B cell (primary cell): ENCODE results near the gene TMC1. TPM values are rescaled to one million over a fixed set of nuclear protein-coding genes. Genes with fewer than 3 reads are reported as not detected.

Experiments used
- ATAC-seq: fragments of 200-7000 bp; cut with Tn5 transposase; one replicate; pipeline ENCODE4 v1.10.0; 2021; ENCODE audit warnings: low read depth, mild to moderate bottlenecking, moderate number of reproducible peaks, moderate library complexity
- CTCF ChIA-PET: fragments of 350-600 bp; sonication (Branson Sonifier 250); formaldehyde crosslinking; loops from one replicate; lab custom pipeline; 2021; ENCODE audit warnings: antibody characterized with exemption, inconsistent platforms; lab: Charles Lee
- POLR2A ChIA-PET: fragments of 350-600 bp; sonication (Branson Sonifier 250); formaldehyde crosslinking; loops from one replicate; lab custom pipeline; 2021; ENCODE audit warnings: antibody characterized with exemption; lab: Charles Lee
- DNase-seq: peaks from one replicate; pipeline ENCODE4 v3.0.0; 2013
- H2AFZ ChIP-seq: 2 replicates; pipeline ENCODE4 v1.6.1; 2012; ENCODE audit warnings: mild to moderate bottlenecking, low read depth, low read length; ENCODE audit not compliant: insufficient read depth, poor library complexity, severe bottlenecking
- H3K27ac ChIP-seq, 2 donors: 1 replicate in 1 of 2; 2 replicates in 1 of 2; pipeline ENCODE4 v1.5.1; 2012 to 2013; ENCODE audit warnings: low read length in 2 of 2, mild to moderate bottlenecking in 2 of 2, moderate library complexity in 1 of 2
- H3K27me3 ChIP-seq, 4 experiments: fragments of 200-600 bp in 1 of 4; sonication (generic) in 1 of 4; replicated peaks in 1 of 4; 1 replicate in 2 of 4; 2 replicates in 2 of 4; pipeline versions ENCODE4 v1.6.1 to v1.7.0; 2013 to 2016; ENCODE audit warnings: low read length in 3 of 4, mild to moderate bottlenecking in 2 of 4, mixed read lengths in 1 of 4, moderate library complexity in 1 of 4; ENCODE audit not compliant: insufficient read depth in 4 of 4, control insufficient read depth in 3 of 4; ENCODE audit errors: control extremely low read depth in 1 of 4
- H3K36me3 ChIP-seq, 2 experiments: replicated peaks in 1 of 2; 1 replicate in 1 of 2; 2 replicates in 1 of 2; pipeline versions ENCODE4 v1.6.1 to v1.7.1; 2013; ENCODE audit warnings: low read length in 1 of 2; ENCODE audit not compliant: insufficient read depth in 2 of 2, control insufficient read depth in 1 of 2; ENCODE audit errors: control extremely low read depth in 1 of 2, extremely low read depth in 1 of 2
- H3K4me1 ChIP-seq, 2 donors: fragments of 200-600 bp in 1 of 2; sonication (generic) in 1 of 2; 1 replicate in 1 of 2; 2 replicates in 1 of 2; pipeline versions ENCODE4 v1.5.1 to v1.6.1; 2013 to 2017; ENCODE audit warnings: low read length in 2 of 2; ENCODE audit not compliant: control insufficient read depth in 2 of 2, insufficient read depth in 2 of 2
- H3K4me2 ChIP-seq: replicated peaks from 2 replicates; pipeline ENCODE3; 2012; ENCODE audit warnings: mild to moderate bottlenecking, low read depth, low read length; ENCODE audit not compliant: poor library complexity, severe bottlenecking
- H3K4me3 ChIP-seq, 5 experiments: fragments of 200-600 bp in 1 of 5; sonication (generic) in 1 of 5; 1 replicate in 3 of 5; 2 replicates in 2 of 5; pipeline versions ENCODE4 v1.5.1 to v1.7.0; 2011 to 2016; ENCODE audit warnings: low read length in 4 of 5, mild to moderate bottlenecking in 4 of 5, low read depth in 2 of 5, control low read depth in 1 of 5, moderate library complexity in 1 of 5; ENCODE audit not compliant: insufficient read depth in 1 of 5; ENCODE audit errors: control extremely low read depth in 1 of 5, extremely low read depth in 1 of 5
- H3K79me2 ChIP-seq: fragments of 200-600 bp; sonication (generic); one replicate; pipeline ENCODE4 v1.6.0; 2016; ENCODE audit warnings: low read length; ENCODE audit not compliant: control insufficient read depth, insufficient read depth
- H3K9ac ChIP-seq: fragments of 200-600 bp; sonication (generic); 2 replicates; pipeline ENCODE4 v1.6.1; 2017; ENCODE audit warnings: mild to moderate bottlenecking, low read length, moderate library complexity
- H3K9me3 ChIP-seq, 3 donors: one replicate each; pipeline versions ENCODE4 v1.6.1 to v1.7.1; 2013; ENCODE audit warnings: low read length in 2 of 3; ENCODE audit not compliant: control insufficient read depth in 2 of 3, insufficient read depth in 1 of 3; ENCODE audit errors: control extremely low read depth in 1 of 3
- H4K20me1 ChIP-seq: 2 replicates; pipeline ENCODE4 v1.6.0; 2012; ENCODE audit warnings: mild to moderate bottlenecking, low read length; ENCODE audit not compliant: insufficient read depth, control insufficient read depth, poor library complexity, severe bottlenecking
- H3K27ac Mint-ChIP-seq: one replicate; pipeline ENCODE4 v1.8.0; 2021; ENCODE audit warnings: mixed read lengths
- H3K27me3 Mint-ChIP-seq: one replicate; pipeline ENCODE4 v1.8.0; 2021; ENCODE audit warnings: mixed read lengths
- H3K4me1 Mint-ChIP-seq: one replicate; pipeline ENCODE4 v1.8.0; 2021; ENCODE audit warnings: mixed read lengths
- H3K4me3 Mint-ChIP-seq: one replicate; pipeline ENCODE4 v1.8.0; 2021; ENCODE audit warnings: mixed read lengths
- H3K9me3 Mint-ChIP-seq: one replicate; pipeline ENCODE4 v1.8.0; 2022; ENCODE audit warnings: mixed read lengths; ENCODE audit not compliant: insufficient read depth
- EZH2 ChIP-seq: IDR thresholded peaks from 2 replicates; pipeline ENCODE4 v1.6.1; 2012; ENCODE audit warnings: borderline replicate concordance, low read depth, mild to moderate bottlenecking, moderate library complexity, low read length; ENCODE audit not compliant: insufficient read depth, poor library complexity, severe bottlenecking
- WGBS: methylation state at CpG from one replicate; pipeline ENCODE4 v1.1.5; 2013; ENCODE audit warnings: missing lambda C conversion rate; ENCODE audit not compliant: insufficient coverage; 5-methylcytosine and 5-hydroxymethylcytosine counted together
- intact Hi-C: fragments of 100-400 bp; cut with micrococcal nuclease; formaldehyde crosslinking; loops from one replicate; pipeline ENCODE4 v1.10.0; 2022
- polyA plus RNA-seq: library from polyadenylated mRNA; depleted of rRNA; stranded (reverse); fragments of >200 nt; gene quantifications from 2 replicates; pipeline ENCODE4 v1.2.3, GENCODE V29; 2012
- total RNA-seq, 2 donors: library from RNA; stranded (reverse); fragments of 120-200 nt in 1 of 2; gene quantifications; 1 replicate in 1 of 2; 2 replicates in 1 of 2; pipeline versions ENCODE4 v1.2.3 to v1.2.4, GENCODE V29; 2013 to 2022
- TF ChIP-seq, protein P1 (sequence below): fragments of 200-600 bp; IDR thresholded peaks from one replicate; pipeline ENCODE4 v1.8.0; 2022; ENCODE audit warnings: antibody characterized with exemption, mild to moderate bottlenecking

TMC1 gene
- total and polyA plus RNA-seq, 2 donors (not counting 1 experiment from before 2014, with no cell fraction given): not detected

DNA sequence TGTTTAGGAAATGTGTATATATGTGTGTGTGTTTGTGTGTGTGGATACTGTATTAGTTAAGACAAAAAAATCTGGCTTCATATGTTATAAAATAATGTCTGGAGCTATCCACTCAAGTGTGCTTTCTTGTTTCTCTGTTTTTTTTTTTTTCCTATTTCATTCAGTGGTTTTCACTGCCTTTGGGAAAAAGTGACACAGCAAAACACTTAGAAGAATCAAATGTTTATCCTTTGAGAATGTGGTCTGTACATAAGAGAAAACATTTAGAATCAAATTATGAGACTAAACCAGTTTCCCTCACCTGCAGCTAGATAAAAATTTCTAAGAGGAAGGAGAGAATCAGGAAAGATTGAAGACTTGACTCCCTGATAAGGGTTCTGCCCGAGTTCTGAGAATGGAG lies 8.1 kb downstream of the TMC1 start:
- no peak overlapping the region for H3K4me2 ChIP-seq

DNA sequence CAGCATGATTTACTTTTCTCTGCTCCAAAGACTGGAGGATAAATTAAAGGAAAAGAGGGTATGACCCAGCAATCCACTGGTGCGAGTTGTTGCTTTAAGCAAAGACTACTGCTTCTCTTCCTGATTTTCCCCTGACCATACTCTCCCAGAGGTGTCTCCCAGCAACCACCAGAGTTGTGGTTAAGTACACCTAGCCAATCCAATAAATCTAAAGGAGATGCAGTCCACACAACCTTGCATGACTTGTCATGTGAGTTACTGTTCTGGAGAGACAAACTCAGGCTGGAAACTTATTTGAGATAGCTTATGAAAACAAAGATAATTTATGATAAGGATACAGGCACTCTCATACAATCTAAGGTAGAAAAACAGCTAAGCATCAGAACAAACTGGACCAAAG lies 11.9 kb downstream of the TMC1 start:
- Histone ChIP-seq H3K36me3 (no peaks in the 10 kb centered on the region), H3K27me3 (no peaks in the 10 kb centered on the region), H3K79me2 (no peaks in the 10 kb centered on the region), H3K9ac (no peak overlapping the region), H3K27ac (no peak overlapping the region), H3K4me2 (no peak overlapping the region), H3K9me3 (peaks cover 0 to 8% (median 4%) of the 10 kb centered on the region in 3 donors), H3K4me1 (no peaks in the 10 kb centered on the region), H3K4me3 (no peak overlapping the region), H4K20me1 (no peaks in the 10 kb centered on the region), H2AFZ (no peak overlapping the region)
- no peaks in the 10 kb centered on the region for H3K9me3 Mint-ChIP-seq
- H3K4me3 Mint-ChIP-seq: no peak overlapping the region
- no peak for TF ChIP-seq EZH2
- TF ChIP-seq, protein P1, sequence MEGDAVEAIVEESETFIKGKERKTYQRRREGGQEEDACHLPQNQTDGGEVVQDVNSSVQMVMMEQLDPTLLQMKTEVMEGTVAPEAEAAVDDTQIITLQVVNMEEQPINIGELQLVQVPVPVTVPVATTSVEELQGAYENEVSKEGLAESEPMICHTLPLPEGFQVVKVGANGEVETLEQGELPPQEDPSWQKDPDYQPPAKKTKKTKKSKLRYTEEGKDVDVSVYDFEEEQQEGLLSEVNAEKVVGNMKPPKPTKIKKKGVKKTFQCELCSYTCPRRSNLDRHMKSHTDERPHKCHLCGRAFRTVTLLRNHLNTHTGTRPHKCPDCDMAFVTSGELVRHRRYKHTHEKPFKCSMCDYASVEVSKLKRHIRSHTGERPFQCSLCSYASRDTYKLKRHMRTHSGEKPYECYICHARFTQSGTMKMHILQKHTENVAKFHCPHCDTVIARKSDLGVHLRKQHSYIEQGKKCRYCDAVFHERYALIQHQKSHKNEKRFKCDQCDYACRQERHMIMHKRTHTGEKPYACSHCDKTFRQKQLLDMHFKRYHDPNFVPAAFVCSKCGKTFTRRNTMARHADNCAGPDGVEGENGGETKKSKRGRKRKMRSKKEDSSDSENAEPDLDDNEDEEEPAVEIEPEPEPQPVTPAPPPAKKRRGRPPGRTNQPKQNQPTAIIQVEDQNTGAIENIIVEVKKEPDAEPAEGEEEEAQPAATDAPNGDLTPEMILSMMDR: no peak
- WGBS: no CpG with 5 or more reads among the region's 1 CpG
- no peak for ATAC-seq
- intact Hi-C loops: no loop called here
- H3K27ac Mint-ChIP-seq: no peak overlapping the region
- ChIA-PET POLR2A (no interaction called here), CTCF (no interaction called here)
- H3K27me3 Mint-ChIP-seq: peaks cover 9% of the 10 kb centered on the region
- H3K4me1 Mint-ChIP-seq: no peaks in the 10 kb centered on the region
- no peak for DNase-seq

More for the DNA sequence above, 8.1 kb downstream of the TMC1 start:
- no peak overlapping the region for H2AFZ ChIP-seq
- CTCF ChIA-PET: no interaction called here
- Mint-ChIP-seq H3K4me3 (no peak overlapping the region), H3K4me1 (peaks cover 11% of the 10 kb centered on the region), H3K9me3 (no peaks in the 10 kb centered on the region), H3K27me3 (peaks cover 15% of the 10 kb centered on the region), H3K27ac (no peak overlapping the region)
- peaks cover 6 to 14% of the 10 kb centered on the region in 2 donors for H3K4me1 ChIP-seq
- no CpG with 5 or more reads among the region's 1 CpG for WGBS
- no peaks in the 10 kb centered on the region for H3K79me2 ChIP-seq
- no peak overlapping the region for H3K9ac ChIP-seq
- peaks cover 0 to 4% (median 0%) of the 10 kb centered on the region in 3 donors for H3K9me3 ChIP-seq
- DNase-seq (no peak), ATAC-seq (no peak)
- H3K27ac ChIP-seq: no peak overlapping the region
- TF ChIP-seq, protein P1: no peak
- TF ChIP-seq EZH2: no peak
- intact Hi-C loops: no loop called here
- H4K20me1 ChIP-seq: no peaks in the 10 kb centered on the region
- POLR2A ChIA-PET: no interaction called here
- no peak overlapping the region for H3K4me3 ChIP-seq
- no peaks in the 10 kb centered on the region for H3K27me3 ChIP-seq
- H3K36me3 ChIP-seq: no peaks in the 10 kb centered on the region
